Left lung (tissue), 10 donors: ENCODE data around the gene CCDC182. TPM values are rescaled to one million over a fixed set of nuclear protein-coding genes. Genes with fewer than 3 reads are reported as not detected.

Experiments used
- ATAC-seq: fragments of 200-7000 bp; cut with Tn5 transposase; one replicate; pipeline ENCODE4 v1.9.1; 2020; ENCODE audit warnings: moderate library complexity
- DNase-seq, 4 donors: peaks; one replicate each; pipeline ENCODE4 v3.0.0-alpha.2; 2013 to 2020
- H3K27ac ChIP-seq, 2 donors: fragments of 200-600 bp; sonication (generic) in 1 of 2; one replicate each; pipeline versions ENCODE4 v1.5.0 to v1.8.0; 2020 to 2021
- H3K27me3 ChIP-seq, 2 donors: fragments of 200-600 bp; sonication (generic) in 1 of 2; one replicate each; pipeline versions ENCODE4 v1.5.0 to v1.8.0; 2020 to 2021
- H3K36me3 ChIP-seq, 2 donors: fragments of 200-600 bp; sonication (generic) in 1 of 2; one replicate each; pipeline versions ENCODE4 v1.5.0 to v1.8.0; 2020 to 2021
- H3K4me1 ChIP-seq, 2 donors: fragments of 200-600 bp; one replicate each; pipeline ENCODE4 v1.8.0; 2021
- H3K4me3 ChIP-seq, 2 donors: fragments of 200-600 bp; sonication (generic) in 1 of 2; one replicate each; pipeline versions ENCODE4 v1.5.0 to v1.8.0; 2020 to 2021; ENCODE audit warnings: mild to moderate bottlenecking in 1 of 2
- H3K9me3 ChIP-seq, 2 donors: fragments of 200-600 bp; sonication (generic) in 1 of 2; one replicate each; pipeline versions ENCODE4 v1.5.0 to v1.8.0; 2020 to 2021
- CTCF ChIP-seq, 2 donors: fragments of 200-600 bp; sonication (generic) in 1 of 2; IDR thresholded peaks; one replicate each; pipeline versions ENCODE4 v1.5.0 to v1.8.0; 2021; ENCODE audit warnings: antibody characterized with exemption in 2 of 2
- intact Hi-C, 2 donors: fragments of 100-400 bp; cut with DNase I; formaldehyde crosslinking; loops; one replicate each; pipeline versions ENCODE4 v1.11.2 to v1.14.2; 2022
- polyA plus RNA-seq, 6 donors: library from polyadenylated mRNA; unstranded; fragments of 120-200 nt; gene quantifications; one replicate each; pipeline ENCODE4 v1.2.1, GENCODE V29; 2013; ENCODE audit not compliant: insufficient read length in 6 of 6
- total RNA-seq, 2 donors: library from RNA; stranded (reverse); fragmentation: NEBNext Ultra II Directional; extraction: Animal tissue kit (Norgen Biotek cat#: 25700); gene quantifications; one replicate each; pipeline ENCODE4 v1.2.1, GENCODE V29; 2021
- donor health status: DM: no; HTN: yes; CAD: no.
- donor health status: DM: no; HTN: no; CAD: no.

CCDC182 gene
- total and polyA plus RNA-seq, 8 donors = 0.15 TPM; not detected in 7

DNA sequence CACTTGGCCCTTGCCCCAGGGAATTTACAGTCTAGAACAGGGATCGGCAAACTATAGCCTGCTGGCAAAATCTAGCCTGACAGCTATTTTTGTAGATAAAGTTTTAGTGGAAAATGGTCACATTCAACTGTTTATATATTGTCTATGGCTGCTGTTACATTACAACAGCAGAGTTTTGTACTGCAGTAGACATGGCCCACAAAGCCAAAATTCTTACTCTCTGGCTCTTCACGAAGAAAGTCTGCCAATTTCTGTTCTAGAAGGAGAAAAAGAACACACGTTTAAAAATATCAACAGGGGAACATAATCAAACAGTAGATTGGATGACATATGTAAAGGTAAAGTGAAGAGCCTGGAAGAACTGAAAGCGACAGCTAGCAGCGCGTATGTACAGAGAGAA is 33.2 kb upstream of the CCDC182 start:
- DNase-seq (no peak), ATAC-seq (no peak)
- no peaks in the 10 kb centered on the region for H3K36me3 ChIP-seq
- no peak overlapping the region for H3K4me3 ChIP-seq
- H3K27ac ChIP-seq = no peak overlapping the region
- no peaks in the 10 kb centered on the region for H3K9me3 ChIP-seq
- no peak for TF ChIP-seq CTCF (IDR thresholded peaks at IDR 0.05)
- H3K4me1 ChIP-seq = peaks cover 16 to 22% of the 10 kb centered on the region in 2 donors
- H3K27me3 ChIP-seq = peaks cover 0 to 14% of the 10 kb centered on the region in 2 donors
- intact Hi-C loops = no loop called here

GRCh38 chr17:57776366-57776765 is 31.3 kb upstream of the CCDC182 start:
- no peak for DNase-seq
- no peaks in the 10 kb centered on the region for H3K36me3 ChIP-seq
- ATAC-seq = no peak
- no peaks in the 10 kb centered on the region for H3K9me3 ChIP-seq
- no peak overlapping the region for H3K4me3 ChIP-seq
- no peak for TF ChIP-seq CTCF (IDR thresholded peaks at IDR 0.05)
- H3K27ac ChIP-seq = no peak overlapping the region
- intact Hi-C loops = no loop called here
- H3K27me3 ChIP-seq = no peaks in the 10 kb centered on the region
- H3K4me1 ChIP-seq = peaks cover 0 to 7% of the 10 kb centered on the region in 2 donors

- H3K36me3 ChIP-seq = no peaks in the 10 kb centered on the region
- ATAC-seq (no peak), DNase-seq (no peak)
- no peaks in the 10 kb centered on the region for H3K27me3 ChIP-seq
- intact Hi-C loops = no loop called here
- H3K4me3 ChIP-seq = no peak overlapping the region
- no peak overlapping the region for H3K27ac ChIP-seq
- peaks cover 0 to 7% of the 10 kb centered on the region in 2 donors for H3K4me1 ChIP-seq
- no peaks in the 10 kb centered on the region for H3K9me3 ChIP-seq
- TF ChIP-seq CTCF (IDR thresholded peaks at IDR 0.05) = no peak
Measured at GRCh38 chr17:57774872-57775271, 29.8 kb upstream of the CCDC182 start.

GRCh38 chr17:57773557-57773956 is 28.5 kb upstream of the CCDC182 start:
- H3K27ac ChIP-seq = no peak overlapping the region
- H3K9me3 ChIP-seq = no peaks in the 10 kb centered on the region
- no peak overlapping the region for H3K4me3 ChIP-seq
- ATAC-seq (no peak), DNase-seq (no peak)
- intact Hi-C loops = no loop called here
- H3K36me3 ChIP-seq = no peaks in the 10 kb centered on the region
- peaks cover 0 to 7% of the 10 kb centered on the region in 2 donors for H3K4me1 ChIP-seq
- H3K27me3 ChIP-seq = no peaks in the 10 kb centered on the region
- no peak for TF ChIP-seq CTCF (IDR thresholded peaks at IDR 0.05)

- Histone ChIP-seq H3K36me3 (no peaks in the 10 kb centered on the region), H3K4me1 (peaks cover 0 to 7% of the 10 kb centered on the region in 2 donors), H3K4me3 (no peak overlapping the region), H3K27ac (no peak overlapping the region), H3K9me3 (no peaks in the 10 kb centered on the region), H3K27me3 (no peaks in the 10 kb centered on the region)
- intact Hi-C loops = no loop called here
- TF ChIP-seq CTCF (IDR thresholded peaks at IDR 0.05) = no peak
- DNase-seq (no peak), ATAC-seq (no peak)
Measured at GRCh38 chr17:57772774-57773173, 27.7 kb upstream of the CCDC182 start.
